HG03103 (cell line): ENCODE results near the gene SELENOO.

Source experiments
- ATAC-seq: cut with Tn5 transposase; IDR thresholded peaks from one replicate; pipeline ENCODE4 v1.9.1; 2021; ENCODE audit warnings: low read depth; ENCODE audit not compliant: unreplicated experiment

SELENOO gene

GRCh38 chr22:50184004-50184901 lies 16.6 kb upstream of the SELENOO start:
- ATAC-seq: no peak

GRCh38 chr22:50184902-50185374 lies 15.9 kb upstream of the SELENOO start:
- ATAC-seq: no peak

DNA sequence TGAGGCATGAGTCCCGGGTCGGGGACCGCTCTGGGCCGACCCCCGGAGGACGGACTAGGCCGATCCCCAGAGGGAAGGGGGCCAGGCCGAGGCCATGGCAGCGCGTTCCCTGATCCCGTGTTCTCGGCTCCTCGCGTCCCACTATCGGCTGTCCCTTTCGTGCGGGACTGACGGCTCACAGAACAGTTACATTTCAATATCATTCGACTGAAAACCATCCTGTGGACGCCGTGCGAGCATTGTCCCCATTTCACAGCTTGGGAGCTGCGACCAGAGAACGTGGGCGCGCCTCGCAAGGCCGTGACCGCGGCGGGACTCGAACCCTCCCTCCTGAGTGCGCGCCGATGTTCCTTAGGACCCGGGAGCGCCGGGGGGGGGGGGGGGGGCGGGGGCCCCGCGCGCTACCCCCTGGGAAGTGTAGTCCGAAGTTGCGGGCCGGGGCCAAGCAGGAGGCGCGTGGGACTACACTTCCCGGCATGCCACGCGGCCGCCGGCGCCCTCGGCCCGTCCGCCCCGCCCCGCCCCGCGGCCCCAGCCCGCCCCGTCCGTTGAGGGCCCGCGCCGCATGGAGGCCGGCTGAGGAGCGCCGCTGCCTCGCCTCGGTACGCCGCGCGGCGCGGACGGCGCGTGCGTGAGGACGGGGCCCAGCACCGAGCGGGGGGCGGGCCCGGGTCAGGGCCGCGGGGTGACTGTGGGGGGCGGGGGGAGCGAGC lies 15.3 kb upstream of the SELENOO start, which contains the start of gene TRABD:
Gene TRABD (plus strand): TSS at position 539 of the 713 bp plus-strand sequence. CDS start 7,148 bp downstream, outside the sequence.
- peak; percentile 39 for ATAC-seq

DNA sequence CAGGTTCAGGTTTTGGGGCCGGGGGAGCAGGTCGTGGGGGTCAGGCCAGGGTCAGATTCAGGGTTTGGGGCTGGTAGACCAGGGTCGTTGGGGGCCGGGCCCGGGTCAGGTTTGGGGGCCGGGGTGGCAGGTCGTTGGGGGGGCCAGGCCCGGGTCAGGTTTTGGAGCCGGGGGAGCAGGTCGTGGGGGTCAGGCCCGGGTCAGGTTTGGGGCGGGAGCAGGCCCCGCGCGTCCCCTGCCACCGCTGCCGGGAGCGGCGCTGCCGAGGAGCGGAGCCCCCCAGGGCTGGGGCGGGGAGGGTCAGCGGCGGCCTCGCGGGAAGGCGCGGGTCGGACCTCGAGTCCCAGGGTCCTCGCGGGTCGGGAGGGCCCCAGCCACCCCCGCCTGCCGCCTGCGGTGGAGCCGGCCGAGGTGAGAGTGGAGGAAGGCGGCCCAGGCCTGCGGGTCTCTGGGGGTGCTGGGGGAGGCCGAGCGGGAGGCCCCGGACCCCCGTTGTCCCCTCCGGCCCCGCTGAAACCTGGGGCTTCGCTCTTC lies 14.6 kb upstream of the SELENOO start:
- ATAC-seq: no peak

GRCh38 chr22:50186761-50187523 lies 13.9 kb upstream of the SELENOO start:
- no peak for ATAC-seq

DNA sequence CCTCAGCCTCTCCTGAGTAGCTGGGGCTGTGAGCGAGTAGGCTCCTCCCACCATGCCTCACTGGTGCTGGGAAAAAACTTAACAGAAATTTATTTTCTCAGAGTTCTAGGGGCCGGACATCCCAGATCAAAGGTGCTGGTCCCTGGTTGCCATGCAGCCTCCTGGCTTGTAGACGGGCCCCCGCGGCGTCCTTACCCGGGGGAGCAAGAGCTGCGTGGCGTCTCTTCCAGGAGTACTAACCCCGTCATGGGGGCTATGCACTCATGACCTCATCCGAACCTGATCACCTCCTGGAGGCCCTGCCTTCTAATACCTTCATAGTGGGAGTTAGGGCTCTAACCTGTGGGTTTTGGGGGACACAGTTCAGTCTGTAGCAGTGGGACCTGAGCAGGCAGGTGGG lies 12.5 kb upstream of the SELENOO start:
- no peak for ATAC-seq

GRCh38 chr22:50189184-50189848 lies 11.5 kb upstream of the SELENOO start:
- ATAC-seq: no peak

- ATAC-seq: no peak
Measured at GRCh38 chr22:50189849-50190181, 11.0 kb upstream of the SELENOO start.

GRCh38 chr22:50190182-50190940 lies 10.4 kb upstream of the SELENOO start:
- no peak for ATAC-seq

GRCh38 chr22:50190941-50191741 lies 9.7 kb upstream of the SELENOO start:
- ATAC-seq: no peak

GRCh38 chr22:50192436-50193204 lies 8.2 kb upstream of the SELENOO start:
- no peak for ATAC-seq

DNA sequence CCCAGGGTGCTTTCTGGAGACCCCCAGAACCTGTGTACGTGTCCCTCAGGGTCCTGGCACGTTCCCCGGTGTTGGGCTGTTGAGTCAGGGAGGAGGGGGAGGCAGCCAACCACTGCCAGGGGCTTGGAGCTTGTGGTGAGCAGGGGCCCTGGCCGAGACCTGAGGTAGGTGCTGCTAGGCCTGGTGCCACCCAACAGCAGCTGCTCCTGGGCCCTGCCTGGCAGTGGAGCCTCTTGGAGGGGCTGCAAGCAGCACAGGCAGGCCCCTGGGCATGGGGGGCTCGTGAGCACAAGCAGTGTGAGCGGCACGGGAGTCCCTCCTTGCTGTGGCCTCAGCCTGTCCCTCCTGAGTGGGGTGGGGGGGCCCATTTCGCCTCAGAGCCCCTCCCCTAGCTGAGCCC lies 7.2 kb upstream of the SELENOO start:
- ATAC-seq: no peak

- no peak for ATAC-seq
Measured at GRCh38 chr22:50194037-50194805, 6.6 kb upstream of the SELENOO start.

GRCh38 chr22:50196256-50196655 lies 4.6 kb upstream of the SELENOO start:
- no peak for ATAC-seq

DNA sequence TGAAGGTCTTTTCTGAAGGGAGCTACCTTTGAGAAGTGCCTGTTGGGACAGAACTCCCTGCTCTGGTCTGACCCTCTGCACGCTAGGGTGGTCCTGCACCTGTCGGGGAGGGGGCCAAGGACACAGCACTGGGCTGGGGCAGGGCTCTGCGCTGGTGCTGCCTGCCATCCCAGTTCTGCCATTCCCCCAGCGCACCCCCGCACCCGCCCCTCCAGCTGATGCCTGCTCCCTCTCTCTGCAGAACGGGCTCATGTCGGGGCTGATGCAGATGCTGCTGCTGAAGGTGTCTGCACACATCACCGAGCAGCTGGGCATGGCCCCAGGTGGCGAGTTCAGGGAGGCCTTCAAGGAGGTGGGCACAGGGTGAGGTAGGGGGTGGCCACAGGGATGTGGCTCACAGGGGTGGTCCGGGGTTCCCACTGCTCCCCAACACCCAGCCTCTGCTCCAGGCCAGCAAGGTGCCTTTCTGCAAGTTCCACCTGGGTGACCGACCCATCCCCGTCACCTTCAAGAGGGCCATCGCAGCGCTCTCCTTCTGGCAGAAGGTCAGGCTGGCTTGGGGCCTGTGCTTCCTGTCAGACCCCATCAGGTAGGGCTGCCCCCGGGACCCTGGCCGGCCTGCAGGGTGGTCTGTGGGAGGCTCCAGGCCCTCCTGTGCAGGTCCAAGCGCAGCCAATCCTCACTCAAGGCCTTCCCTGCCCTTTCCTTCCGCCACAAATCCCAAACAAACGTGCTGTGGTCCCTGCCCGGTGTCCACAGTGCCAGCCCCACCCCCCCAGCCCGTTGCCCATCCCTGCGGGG lies 3.6 kb upstream of the SELENOO start:
- ATAC-seq: no peak

- ATAC-seq: no peak
Measured at GRCh38 chr22:50197856-50198623, 2.8 kb upstream of the SELENOO start.
